ENCODE results near the gene SSRP1.
"Not testable (repeated sequence)": the region's sequence is repeated elsewhere in the genome, so short reads cannot be mapped to it uniquely, and the experiment has no call there.

SSRP1 gene

DNA sequence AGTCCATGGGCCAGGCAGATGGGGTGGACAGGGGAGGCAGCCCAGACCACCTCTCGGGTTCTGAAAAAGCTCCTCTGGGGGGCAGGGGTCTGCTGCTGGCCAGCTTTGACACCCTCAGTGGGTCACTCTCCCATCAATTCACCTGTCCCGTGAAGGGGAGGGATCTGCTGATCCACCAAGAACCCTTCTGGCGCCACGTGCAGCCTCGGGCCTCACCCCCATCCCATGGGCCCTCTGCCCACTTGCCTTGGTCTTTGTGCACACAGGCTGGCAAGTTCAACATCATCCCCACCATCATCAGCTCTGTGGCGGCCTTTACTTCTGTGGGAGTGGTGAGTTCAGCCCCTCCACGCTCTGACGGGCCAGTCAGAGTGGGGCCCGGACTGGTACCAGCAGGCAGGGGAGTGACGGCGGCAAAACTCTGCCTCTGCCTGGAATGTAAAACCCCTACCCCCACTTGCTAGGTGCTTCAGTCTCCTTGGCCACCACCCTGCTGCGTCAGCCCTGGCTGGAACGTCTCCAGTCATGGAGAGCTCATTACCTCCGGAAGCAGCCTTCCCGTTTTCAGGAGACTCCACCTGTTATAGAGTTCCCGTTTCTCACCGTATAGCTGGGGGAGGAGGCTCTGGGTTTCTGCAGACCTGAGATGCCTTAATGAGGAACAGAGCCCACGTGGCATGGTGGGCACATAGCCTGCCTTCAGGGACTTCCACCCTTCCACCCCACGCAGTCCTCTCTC, 32.6 kb upstream of the SSRP1 start:
- Mint-ChIP-seq H3K27ac (ENCODE audit: low read depth) (no peak overlapping the region), H3K9me3 (no peaks in the 10 kb centered on the region), H3K4me3 (no peak overlapping the region), H3K36me3 (ENCODE audit: insufficient read depth) (peaks cover 2% of the 10 kb centered on the region), H3K27me3 (peaks cover 26% of the 10 kb centered on the region), H3K4me1 (no peaks in the 10 kb centered on the region)
- no peak for ATAC-seq (replicated peaks; ENCODE audit: extremely low read depth, poor library complexity, severe bottlenecking)
- no peak for DNase-seq (ENCODE audit: low spot score in 2 of 2)

DNA sequence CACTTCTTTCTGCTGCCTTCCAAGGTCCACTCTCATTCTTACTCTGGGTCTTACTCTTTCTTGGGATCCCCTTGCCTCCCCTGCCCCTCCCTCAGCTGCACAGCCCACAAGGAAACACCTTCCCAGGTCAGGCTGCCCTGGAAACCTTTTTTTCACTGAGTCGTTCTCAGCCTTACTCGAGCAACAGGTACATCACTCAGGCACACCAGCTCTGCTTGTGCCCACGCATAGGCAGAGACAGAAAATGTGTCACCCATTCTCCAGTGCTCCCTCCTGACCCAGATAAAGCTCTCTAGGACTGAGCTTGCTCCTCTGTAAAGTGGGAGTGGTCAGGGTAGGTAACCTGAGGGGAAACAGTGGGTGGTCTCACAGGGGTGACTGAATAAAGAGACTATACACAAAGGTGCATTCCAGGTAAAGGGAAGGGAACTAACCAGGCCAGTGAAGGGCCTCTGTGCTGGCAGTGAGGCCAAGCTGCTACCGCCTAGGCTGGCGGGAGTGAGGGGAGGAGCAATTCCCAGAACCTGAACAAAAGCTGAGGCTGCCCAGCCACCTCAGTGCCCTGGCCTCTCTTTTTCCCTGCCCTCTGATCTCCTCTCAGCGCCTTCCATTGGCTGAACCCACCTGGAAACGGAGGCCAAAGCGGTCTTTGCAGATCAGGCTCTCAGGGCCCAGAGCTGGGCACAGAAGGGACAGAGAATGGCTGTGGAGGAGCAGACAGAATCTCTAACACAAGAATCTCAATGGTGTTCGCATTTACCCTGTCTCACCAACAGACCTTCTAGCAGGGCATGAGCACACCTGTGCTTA, 29.4 kb upstream of the SSRP1 start:
- no peak overlapping the region for H3K4me3 Mint-ChIP-seq
- peaks cover 2% of the 10 kb centered on the region for H3K36me3 Mint-ChIP-seq (ENCODE audit: insufficient read depth)
- no peak overlapping the region for H3K27ac Mint-ChIP-seq (ENCODE audit: low read depth)
- no peaks in the 10 kb centered on the region for H3K9me3 Mint-ChIP-seq
- DNase-seq (ENCODE audit: low spot score in 2 of 2) (no peak), ATAC-seq (replicated peaks; ENCODE audit: extremely low read depth, poor library complexity, severe bottlenecking) (no peak)
- H3K4me1 Mint-ChIP-seq, result no peaks in the 10 kb centered on the region
- peaks cover 26% of the 10 kb centered on the region for H3K27me3 Mint-ChIP-seq

DNA sequence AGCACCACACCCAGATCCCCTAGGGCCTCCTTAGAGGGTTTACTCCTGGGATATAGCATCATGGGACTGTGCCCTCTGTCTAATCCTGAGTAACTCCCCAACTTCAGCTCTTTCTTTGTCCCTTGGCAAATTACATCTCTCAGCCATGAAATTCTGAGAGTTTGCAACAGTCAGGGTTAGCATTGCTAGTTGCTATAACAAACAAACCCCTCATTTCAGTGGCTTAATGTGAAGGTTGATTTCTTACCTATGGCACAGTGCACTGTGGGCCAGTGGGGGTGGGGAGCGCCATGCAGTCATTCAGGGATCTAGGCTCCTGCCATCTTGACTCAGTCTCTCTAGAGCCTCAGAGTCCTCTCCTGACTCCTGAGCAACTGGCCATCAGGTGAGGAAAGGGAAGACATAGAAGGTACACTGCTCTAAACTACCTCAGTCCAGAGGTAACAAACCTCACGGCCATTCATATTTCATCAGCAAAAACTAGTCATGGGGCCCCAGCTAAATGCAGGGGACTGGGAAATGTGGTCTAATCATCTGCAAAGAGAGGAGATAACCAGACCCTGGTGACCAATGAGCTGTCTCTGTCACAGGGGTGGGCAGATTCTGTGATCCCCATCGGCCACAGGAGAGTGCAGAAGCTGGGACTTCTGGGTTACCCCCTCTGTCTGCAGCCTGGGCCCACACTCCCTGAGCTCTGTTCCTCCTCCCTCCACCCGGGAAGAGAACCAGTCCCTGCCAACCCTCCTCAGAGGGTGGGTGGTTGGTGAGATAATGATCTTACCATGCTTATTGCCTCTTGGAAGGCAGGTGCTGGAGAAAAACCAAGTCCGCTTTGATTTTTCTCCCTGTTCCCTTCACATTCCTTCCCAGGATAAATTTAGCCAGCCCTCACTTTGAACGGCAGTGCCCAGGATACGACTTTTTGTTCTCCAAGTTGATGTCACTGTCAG, 27.7 kb upstream of the SSRP1 start:
- no peak overlapping the region for H3K27ac Mint-ChIP-seq (ENCODE audit: low read depth)
- no peak for ATAC-seq (replicated peaks; ENCODE audit: extremely low read depth, poor library complexity, severe bottlenecking)
- H3K36me3 Mint-ChIP-seq (ENCODE audit: insufficient read depth), result peaks cover 2% of the 10 kb centered on the region
- H3K27me3 Mint-ChIP-seq, result peaks cover 26% of the 10 kb centered on the region
- H3K4me1 Mint-ChIP-seq, result no peaks in the 10 kb centered on the region
- H3K4me3 Mint-ChIP-seq, result no peak overlapping the region
- DNase-seq (ENCODE audit: low spot score in 2 of 2), result no peak
- no peaks in the 10 kb centered on the region for H3K9me3 Mint-ChIP-seq

DNA sequence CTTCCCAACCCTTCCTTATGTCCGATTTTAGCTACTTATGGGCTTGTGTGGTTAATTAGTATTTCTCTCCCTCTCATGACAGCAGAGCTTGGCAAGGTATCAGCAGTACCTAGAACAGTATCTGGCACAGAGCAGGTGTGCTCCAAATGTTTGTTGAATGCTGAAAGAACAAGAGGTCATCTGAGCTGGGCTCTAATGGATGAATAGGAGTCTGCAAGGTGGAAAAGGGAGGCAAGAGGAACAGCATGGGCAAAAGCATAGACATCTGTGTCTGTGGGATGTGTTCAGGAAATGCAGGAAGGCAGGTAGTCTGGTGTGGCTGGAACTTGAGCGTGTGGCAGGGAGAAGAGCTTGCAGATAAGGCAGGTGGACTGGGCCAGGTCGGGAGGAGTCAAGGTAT, 26.2 kb upstream of the SSRP1 start:
- no peak overlapping the region for H3K4me3 Mint-ChIP-seq
- H3K9me3 Mint-ChIP-seq, result no peaks in the 10 kb centered on the region
- H3K4me1 Mint-ChIP-seq, result no peaks in the 10 kb centered on the region
- peaks cover 24% of the 10 kb centered on the region for H3K27me3 Mint-ChIP-seq
- no peak for DNase-seq (ENCODE audit: low spot score in 2 of 2)
- H3K36me3 Mint-ChIP-seq (ENCODE audit: insufficient read depth), result peaks cover 2% of the 10 kb centered on the region
- no peak overlapping the region for H3K27ac Mint-ChIP-seq (ENCODE audit: low read depth)
- no peak for ATAC-seq (replicated peaks; ENCODE audit: extremely low read depth, poor library complexity, severe bottlenecking)

DNA sequence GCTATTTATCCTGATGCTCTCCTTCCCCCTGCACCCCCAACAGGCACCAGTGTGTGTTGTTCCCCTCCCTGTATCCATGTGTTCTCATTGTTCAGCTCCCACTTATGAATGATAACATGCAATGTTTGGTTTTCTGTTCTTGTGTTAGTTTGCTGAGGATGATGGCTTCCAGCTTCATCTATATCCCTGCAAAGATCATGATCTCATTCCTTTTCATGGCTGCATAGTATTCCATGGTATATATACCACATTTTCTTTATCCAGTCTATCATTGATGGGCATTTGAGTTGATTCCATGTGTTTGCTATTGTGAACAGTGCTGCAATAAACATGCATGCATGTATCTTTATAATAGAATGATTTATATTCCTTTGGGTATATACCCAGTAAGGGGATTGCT, 25.7 kb upstream of the SSRP1 start:
- ATAC-seq (replicated peaks; ENCODE audit: extremely low read depth, poor library complexity, severe bottlenecking); H3K9me3 Mint-ChIP-seq; H3K4me3 Mint-ChIP-seq: not testable (repeated sequence)

DNA sequence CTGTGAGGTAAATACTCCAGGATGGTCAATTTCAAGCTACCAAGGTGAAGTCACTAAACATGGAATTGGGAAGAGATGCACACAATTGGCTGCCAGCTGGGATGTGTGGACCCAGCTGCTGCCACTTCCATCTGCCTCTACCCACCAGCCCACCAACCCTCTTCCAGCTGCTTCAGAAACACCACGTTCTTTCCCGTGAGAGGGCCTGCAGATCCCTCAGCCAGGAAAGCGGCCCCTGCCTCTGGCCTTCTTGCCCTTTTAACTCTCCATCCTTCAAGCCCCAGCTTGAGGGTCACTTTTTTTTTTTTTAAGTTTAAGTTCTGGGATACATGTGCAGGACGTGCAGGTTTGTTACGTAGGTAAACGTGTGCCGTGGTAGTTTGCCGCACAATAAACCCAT, 25.3 kb upstream of the SSRP1 start:
- no peak for ATAC-seq (replicated peaks; ENCODE audit: extremely low read depth, poor library complexity, severe bottlenecking)
- Mint-ChIP-seq H3K36me3 (ENCODE audit: insufficient read depth) (peaks cover 2% of the 10 kb centered on the region), H3K4me1 (no peaks in the 10 kb centered on the region), H3K4me3 (no peak overlapping the region), H3K9me3 (no peaks in the 10 kb centered on the region), H3K27ac (ENCODE audit: low read depth) (no peak overlapping the region), H3K27me3 (peaks cover 21% of the 10 kb centered on the region)
- DNase-seq (ENCODE audit: low spot score in 2 of 2), result no peak

More for the DNA sequence above, 25.7 kb upstream of the SSRP1 start:
- H3K27me3 Mint-ChIP-seq, result peaks cover 21% of the 10 kb centered on the region
- DNase-seq (ENCODE audit: low spot score in 2 of 2); H3K4me1 Mint-ChIP-seq; H3K36me3 Mint-ChIP-seq (ENCODE audit: insufficient read depth); H3K27ac Mint-ChIP-seq (ENCODE audit: low read depth): not testable (repeated sequence)

DNA sequence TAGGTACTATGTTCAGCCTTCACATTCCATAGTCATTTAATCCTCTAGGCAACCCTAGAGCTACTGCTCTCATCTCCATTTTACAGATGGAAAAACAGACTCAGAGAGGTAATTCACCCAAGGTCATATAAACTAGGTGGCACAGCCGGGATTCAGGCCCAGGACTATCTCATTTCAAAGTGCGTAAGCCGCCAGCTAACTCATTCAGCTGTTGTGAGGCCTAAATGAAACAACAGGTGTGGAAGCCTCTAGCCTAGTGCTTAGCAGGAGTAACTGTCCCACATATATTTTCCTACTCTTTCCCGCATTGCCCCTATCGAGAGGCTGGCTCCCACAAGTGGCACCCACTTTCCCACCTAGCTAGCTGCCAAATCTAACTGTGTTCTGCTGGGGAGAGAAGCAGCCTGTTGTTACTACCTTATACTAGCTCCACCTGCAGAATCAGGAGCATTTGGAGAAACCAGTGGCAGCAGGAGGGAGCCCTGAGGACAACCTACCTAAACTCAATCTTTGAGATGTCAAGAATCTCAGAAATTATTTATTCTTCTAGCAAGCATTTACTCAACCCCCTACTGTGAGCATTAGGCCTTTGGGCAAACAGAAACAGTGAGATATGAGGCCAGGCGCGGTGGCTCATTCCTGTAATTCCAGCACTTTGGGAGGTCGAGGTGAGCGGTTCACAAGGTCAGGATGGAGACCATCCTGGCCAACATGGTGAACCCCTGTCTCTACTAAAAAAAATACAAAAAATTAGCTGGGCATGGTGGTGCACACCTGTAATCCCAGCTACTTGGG, 24.4 kb upstream of the SSRP1 start:
- H3K27me3 Mint-ChIP-seq, result peaks cover 15% of the 10 kb centered on the region
- H3K4me1 Mint-ChIP-seq, result no peaks in the 10 kb centered on the region
- no peak overlapping the region for H3K27ac Mint-ChIP-seq (ENCODE audit: low read depth)
- no peaks in the 10 kb centered on the region for H3K9me3 Mint-ChIP-seq
- no peaks in the 10 kb centered on the region for H3K36me3 Mint-ChIP-seq (ENCODE audit: insufficient read depth)
- ATAC-seq (replicated peaks; ENCODE audit: extremely low read depth, poor library complexity, severe bottlenecking), result no peak
- DNase-seq (ENCODE audit: low spot score in 2 of 2), result no peak
- no peak overlapping the region for H3K4me3 Mint-ChIP-seq

DNA sequence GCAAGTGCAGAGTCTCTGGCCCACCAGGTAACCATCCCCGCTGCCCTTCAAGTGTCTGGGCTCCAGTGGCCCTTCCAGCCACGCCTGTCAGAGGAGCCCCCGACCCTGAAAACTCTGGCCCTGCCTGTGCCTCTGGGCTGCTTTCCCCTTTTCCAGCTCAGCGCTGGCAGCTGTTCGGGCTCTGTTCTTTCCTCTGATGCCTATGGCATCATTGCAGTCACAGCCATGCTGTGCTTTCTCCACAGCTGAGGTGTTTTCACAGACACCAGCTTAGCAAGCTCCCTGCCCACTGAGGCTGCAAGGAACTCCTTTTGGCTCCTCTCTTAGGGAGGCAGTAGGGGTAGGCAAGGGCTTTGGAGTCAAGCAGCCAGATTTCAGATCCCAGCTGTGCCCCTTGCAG, 23.7 kb upstream of the SSRP1 start:
- Mint-ChIP-seq H3K4me1 (no peaks in the 10 kb centered on the region), H3K27me3 (peaks cover 15% of the 10 kb centered on the region), H3K9me3 (no peaks in the 10 kb centered on the region), H3K27ac (ENCODE audit: low read depth) (no peak overlapping the region), H3K4me3 (no peak overlapping the region), H3K36me3 (ENCODE audit: insufficient read depth) (no peaks in the 10 kb centered on the region)
- DNase-seq (ENCODE audit: low spot score in 2 of 2) (no peak), ATAC-seq (replicated peaks; ENCODE audit: extremely low read depth, poor library complexity, severe bottlenecking) (no peak)

DNA sequence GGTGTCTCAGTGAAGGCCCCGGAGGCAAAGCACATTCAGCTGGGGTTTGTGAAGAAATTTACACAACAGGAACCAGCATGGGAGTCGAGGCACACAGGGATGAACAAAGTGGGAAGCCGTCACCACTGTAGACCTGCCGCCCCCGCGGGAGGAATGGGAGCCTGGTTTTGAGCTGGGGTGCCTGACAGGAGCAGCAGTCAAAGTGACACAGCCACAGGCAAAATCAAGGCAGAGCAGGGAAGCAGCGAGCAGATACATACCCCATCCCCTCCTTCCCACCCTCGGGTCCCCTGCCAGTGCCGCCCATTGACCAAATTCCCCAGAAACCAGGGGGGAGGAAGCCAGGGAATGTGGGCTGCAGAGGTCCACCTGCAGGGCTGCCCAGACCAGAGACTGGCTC, 23.3 kb upstream of the SSRP1 start:
- no peaks in the 10 kb centered on the region for H3K36me3 Mint-ChIP-seq (ENCODE audit: insufficient read depth)
- H3K4me3 Mint-ChIP-seq, result no peak overlapping the region
- ATAC-seq (replicated peaks; ENCODE audit: extremely low read depth, poor library complexity, severe bottlenecking) (no peak), DNase-seq (ENCODE audit: low spot score in 2 of 2) (no peak)
- peaks cover 15% of the 10 kb centered on the region for H3K27me3 Mint-ChIP-seq
- H3K4me1 Mint-ChIP-seq, result no peaks in the 10 kb centered on the region
- H3K9me3 Mint-ChIP-seq, result no peaks in the 10 kb centered on the region
- H3K27ac Mint-ChIP-seq (ENCODE audit: low read depth), result no peak overlapping the region

DNA sequence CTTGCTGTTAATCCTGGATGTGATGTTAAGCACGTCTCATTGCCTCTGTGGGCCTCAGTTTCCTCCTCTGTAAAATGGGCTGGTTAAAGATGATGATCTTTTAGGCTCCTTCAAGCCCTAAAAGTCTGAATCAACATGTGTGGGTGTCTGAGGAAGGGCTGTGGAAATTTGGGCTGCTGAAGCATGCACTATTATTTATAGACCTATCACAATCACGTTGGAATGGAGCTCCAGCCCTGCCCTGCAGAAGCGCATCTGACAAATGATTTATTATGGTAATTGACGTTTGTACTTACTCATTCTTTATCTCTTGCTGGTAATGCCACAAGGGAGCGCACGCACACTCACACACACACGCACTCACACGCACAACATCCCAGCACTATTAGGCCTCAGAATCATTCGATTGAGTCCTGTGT, 22.9 kb upstream of the SSRP1 start:
- Mint-ChIP-seq H3K9me3 (no peaks in the 10 kb centered on the region), H3K4me3 (no peak overlapping the region), H3K4me1 (no peaks in the 10 kb centered on the region), H3K27me3 (peaks cover 12% of the 10 kb centered on the region), H3K36me3 (ENCODE audit: insufficient read depth) (no peaks in the 10 kb centered on the region), H3K27ac (ENCODE audit: low read depth) (no peak overlapping the region)
- ATAC-seq (replicated peaks; ENCODE audit: extremely low read depth, poor library complexity, severe bottlenecking) (no peak), DNase-seq (ENCODE audit: low spot score in 2 of 2) (no peak)

DNA sequence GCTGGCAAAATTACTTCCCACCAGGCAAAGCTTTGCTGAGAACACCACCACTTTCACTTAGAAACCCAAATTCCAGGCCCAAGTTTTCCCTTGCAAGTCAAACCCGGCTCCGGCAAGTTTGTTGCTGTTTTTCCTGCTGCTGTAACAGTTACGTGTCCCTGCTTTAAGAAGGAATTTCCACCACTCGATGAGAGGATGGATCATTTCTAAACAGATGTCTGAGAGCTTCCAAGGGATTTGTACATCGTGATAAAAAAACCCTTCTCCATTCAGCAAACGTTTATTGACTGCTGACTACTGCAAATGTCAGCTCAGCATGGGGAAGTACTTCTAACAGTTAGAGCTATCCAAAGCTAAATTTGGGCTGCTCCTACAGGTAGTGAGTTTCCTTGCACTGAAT, 22.2 kb upstream of the SSRP1 start:
- Mint-ChIP-seq H3K27me3 (peaks cover 12% of the 10 kb centered on the region), H3K27ac (ENCODE audit: low read depth) (no peak overlapping the region), H3K4me1 (no peaks in the 10 kb centered on the region), H3K4me3 (no peak overlapping the region), H3K9me3 (no peaks in the 10 kb centered on the region), H3K36me3 (ENCODE audit: insufficient read depth) (no peaks in the 10 kb centered on the region)
- ATAC-seq (replicated peaks; ENCODE audit: extremely low read depth, poor library complexity, severe bottlenecking) (no peak), DNase-seq (ENCODE audit: low spot score in 2 of 2) (no peak)

DNA sequence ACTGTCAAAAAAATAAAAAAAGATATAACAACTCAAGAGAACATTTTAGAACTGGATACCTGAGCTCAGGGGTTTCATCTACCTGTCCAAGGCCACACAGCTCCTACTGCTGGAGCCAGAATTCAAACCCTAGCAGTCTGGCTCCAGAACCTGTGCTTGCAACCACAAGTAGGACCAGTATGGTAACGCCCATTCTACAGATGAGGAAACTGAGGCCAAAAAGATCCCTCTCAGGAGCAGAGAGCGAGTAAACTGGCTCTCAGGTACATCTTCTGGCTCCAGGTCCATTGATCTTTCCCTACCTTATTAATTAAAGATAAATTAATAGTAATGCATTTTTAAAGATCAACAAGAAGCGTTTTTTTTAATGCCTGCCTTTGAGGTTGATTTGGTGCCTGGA, 21.6 kb upstream of the SSRP1 start:
- DNase-seq (ENCODE audit: low spot score in 2 of 2), result no peak
- no peaks in the 10 kb centered on the region for H3K4me1 Mint-ChIP-seq
- H3K27ac Mint-ChIP-seq (ENCODE audit: low read depth), result no peak overlapping the region

More for the DNA sequence above, 21.6 kb upstream of the SSRP1 start:
- H3K4me3 Mint-ChIP-seq, result no peak overlapping the region
- H3K9me3 Mint-ChIP-seq, result no peaks in the 10 kb centered on the region
- no peak for ATAC-seq (replicated peaks; ENCODE audit: extremely low read depth, poor library complexity, severe bottlenecking)
- peaks cover 12% of the 10 kb centered on the region for H3K27me3 Mint-ChIP-seq
- no peaks in the 10 kb centered on the region for H3K36me3 Mint-ChIP-seq (ENCODE audit: insufficient read depth)

All from central memory CD8-positive, alpha-beta T cell (primary cell).